Adrenal gland (tissue), 5 donors: ENCODE results near the gene STK39.

ENCODE experiments used
- CTCF ChIP-seq, 6 experiments: fragments of 450-650 bp in 4 of 6; fragments of 200-600 bp in 2 of 6; sonication (generic) in 1 of 6; IDR thresholded peaks; 1 replicate in 5 of 6; 2 replicates in 1 of 6; pipeline versions ENCODE4 v1.5.1 to v1.8.0; 2016 to 2021; ENCODE audit warnings: antibody characterized with exemption in 6 of 6, mild to moderate bottlenecking in 2 of 6, moderate library complexity in 1 of 6
- POLR2A ChIP-seq, 2 donors: fragments of 450-650 bp; IDR thresholded peaks; one replicate each; pipeline ENCODE4 v1.6.1; 2017; ENCODE audit warnings: antibody characterized with exemption in 2 of 2, mild to moderate bottlenecking in 2 of 2, moderate library complexity in 1 of 2
- donor health status: DM: no; HTN: no; CAD: no.

DNA sequence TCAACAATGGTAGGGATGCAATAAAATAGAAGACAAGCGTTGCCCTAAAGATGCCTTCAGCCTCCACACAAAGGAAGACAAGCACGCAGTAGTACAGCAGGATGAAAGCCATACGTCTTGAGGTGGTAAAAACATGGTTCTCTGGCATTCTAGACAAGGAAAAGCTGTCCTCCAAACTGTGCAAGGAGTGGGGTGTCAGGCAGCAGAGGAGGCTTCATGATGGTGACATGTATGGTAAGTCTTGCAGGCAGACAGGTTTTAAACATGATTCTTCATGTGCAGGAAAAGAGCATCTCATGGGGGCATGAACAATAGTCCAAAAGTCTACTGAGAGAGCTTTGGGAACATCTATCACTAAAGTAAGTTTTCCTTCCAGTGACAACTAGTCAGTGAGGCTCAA is 241.8 kb downstream of the STK39 start:
- TF ChIP-seq CTCF (IDR thresholded peaks at IDR 0.05) (no peak), POLR2A (IDR thresholded peaks at IDR 0.05) (no peak)
